Adrenal gland (tissue), 5 donors: ENCODE measurements around the gene CFH.

Experiments used
- CTCF ChIP-seq, 6 experiments: fragments of 450-650 bp in 4 of 6; fragments of 200-600 bp in 2 of 6; sonication (generic) in 1 of 6; IDR thresholded peaks; 1 replicate in 5 of 6; 2 replicates in 1 of 6; pipeline versions ENCODE4 v1.5.1 to v1.8.0; 2016 to 2021; ENCODE audit warnings: antibody characterized with exemption in 6 of 6, mild to moderate bottlenecking in 2 of 6, moderate library complexity in 1 of 6
- POLR2A ChIP-seq, 2 donors: fragments of 450-650 bp; IDR thresholded peaks; one replicate each; pipeline ENCODE4 v1.6.1; 2017; ENCODE audit warnings: antibody characterized with exemption in 2 of 2, mild to moderate bottlenecking in 2 of 2, moderate library complexity in 1 of 2
- donor health status: DM: no; HTN: no; CAD: no.

GRCh38 chr1:196717868-196718267 is 66.0 kb downstream of the CFH start:
- no peak for TF ChIP-seq CTCF (IDR thresholded peaks at IDR 0.05)
- TF ChIP-seq POLR2A (IDR thresholded peaks at IDR 0.05), result no peak
